Neuronal stem cell (in vitro differentiated cells): ENCODE measurements around the gene LNX1.

ENCODE experiments used
- DNase-seq: peaks from one replicate; pipeline ENCODE4 v3.0.0-alpha.2; 2013; ENCODE audit warnings: low spot score
- H2AFZ ChIP-seq: one replicate; pipeline ENCODE4 v1.6.1; 2013; ENCODE audit warnings: mild to moderate bottlenecking, low read length, inconsistent platforms
- H2AK5ac ChIP-seq: 2 replicates; pipeline ENCODE4 v1.6.1; 2013; ENCODE audit warnings: low read depth, mild to moderate bottlenecking, inconsistent platforms, low read length, moderate library complexity, mixed read lengths
- H2BK120ac ChIP-seq: 2 replicates; pipeline ENCODE4 v1.6.1; 2013; ENCODE audit warnings: low read depth, mild to moderate bottlenecking, inconsistent platforms, low read length, moderate library complexity, mixed read lengths
- H2BK12ac ChIP-seq: one replicate; pipeline ENCODE4 v1.6.1; 2013; ENCODE audit warnings: low read length, inconsistent platforms
- H2BK15ac ChIP-seq: 2 replicates; pipeline ENCODE4 v1.6.1; 2013; ENCODE audit warnings: mild to moderate bottlenecking, low read length, inconsistent platforms, mixed read lengths
- H2BK5ac ChIP-seq: one replicate; pipeline ENCODE4 v1.6.1; 2013; ENCODE audit warnings: inconsistent platforms, mild to moderate bottlenecking, low read length, moderate library complexity
- H3K14ac ChIP-seq: one replicate; pipeline ENCODE4 v1.6.1; 2013; ENCODE audit warnings: low read length, inconsistent platforms
- H3K18ac ChIP-seq: 2 replicates; pipeline ENCODE4 v1.6.1; 2013; ENCODE audit warnings: low read length, inconsistent platforms
- H3K23ac ChIP-seq: 2 replicates; pipeline ENCODE4 v1.6.1; 2013; ENCODE audit warnings: low read depth, mild to moderate bottlenecking, mixed read lengths, low read length, inconsistent platforms; ENCODE audit not compliant: poor library complexity
- H3K27ac ChIP-seq: replicated peaks from 3 replicates; pipeline ENCODE4 v1.5.1; 2013; ENCODE audit warnings: low read length, inconsistent platforms
- H3K27me3 ChIP-seq, 3 experiments: 2 replicates each; pipeline ENCODE4 v1.6.1; 2013; ENCODE audit warnings: low read length in 3 of 3, mild to moderate bottlenecking in 2 of 3, inconsistent platforms in 1 of 3, low read depth in 1 of 3, mixed read lengths in 1 of 3, moderate library complexity in 1 of 3; ENCODE audit not compliant: control insufficient read depth in 3 of 3, insufficient read depth in 3 of 3
- H3K36me3 ChIP-seq, 2 donors: replicated peaks in 1 of 2; 2 replicates each; pipeline ENCODE4 v1.6.1; 2013; ENCODE audit warnings: low read length in 2 of 2; ENCODE audit not compliant: control insufficient read depth in 2 of 2, insufficient read depth in 2 of 2
- H3K4ac ChIP-seq: 2 replicates; pipeline ENCODE4 v1.6.1; 2013; ENCODE audit warnings: inconsistent platforms, mild to moderate bottlenecking, low read length, moderate library complexity
- H3K4me1 ChIP-seq, 2 donors: 1 replicate in 1 of 2; 2 replicates in 1 of 2; pipeline ENCODE4 v1.6.1; 2013; ENCODE audit warnings: low read length in 2 of 2, low read depth in 1 of 2; ENCODE audit not compliant: control insufficient read depth in 2 of 2, insufficient read depth in 1 of 2
- H3K4me2 ChIP-seq: one replicate; pipeline ENCODE4 v1.6.1; 2013; ENCODE audit warnings: mild to moderate bottlenecking, low read length, inconsistent platforms; ENCODE audit not compliant: insufficient read depth, poor library complexity, severe bottlenecking
- H3K4me3 ChIP-seq, 2 donors: 2 replicates each; pipeline ENCODE4 v1.5.1; 2013; ENCODE audit warnings: low read length in 2 of 2, mild to moderate bottlenecking in 2 of 2, inconsistent platforms in 1 of 2, moderate library complexity in 1 of 2
- H3K79me1 ChIP-seq: one replicate; pipeline ENCODE4 v1.6.1; 2013; ENCODE audit warnings: low read depth, mild to moderate bottlenecking, inconsistent platforms, low read length, moderate library complexity
- H3K9ac ChIP-seq: one replicate; pipeline ENCODE4 v1.6.1; 2013; ENCODE audit warnings: mild to moderate bottlenecking, low read depth, low read length, inconsistent platforms; ENCODE audit not compliant: poor library complexity
- H3K9me3 ChIP-seq, 2 donors: replicated peaks in 1 of 2; 2 replicates each; pipeline versions ENCODE3 to v1.6.1; 2013; ENCODE audit warnings: low read length in 2 of 2, mild to moderate bottlenecking in 2 of 2, inconsistent platforms in 1 of 2, low read depth in 1 of 2, mixed read lengths in 1 of 2, moderate library complexity in 1 of 2; ENCODE audit not compliant: control insufficient read depth in 2 of 2, insufficient read depth in 1 of 2
- H4K8ac ChIP-seq: one replicate; pipeline ENCODE4 v1.6.1; 2013; ENCODE audit warnings: low read depth, mild to moderate bottlenecking, inconsistent platforms, low read length, moderate library complexity
- H4K91ac ChIP-seq: one replicate; pipeline ENCODE4 v1.6.1; 2013; ENCODE audit warnings: low read length, low read depth, mild to moderate bottlenecking, inconsistent platforms; ENCODE audit not compliant: poor library complexity
- WGBS, 2 donors: extraction: QIAGEN DNeasy Blood & Tissue Kit; methylation state at CpG; one replicate each; pipeline ENCODE4 v1.1.7; 2013; ENCODE audit warnings: missing lambda C conversion rate in 2 of 2, mixed read lengths in 1 of 2; ENCODE audit not compliant: insufficient read length in 2 of 2, insufficient replicate concordance in 1 of 2; ENCODE audit errors: extremely low coverage in 2 of 2; 5-methylcytosine and 5-hydroxymethylcytosine counted together

Gene LNX1

DNA sequence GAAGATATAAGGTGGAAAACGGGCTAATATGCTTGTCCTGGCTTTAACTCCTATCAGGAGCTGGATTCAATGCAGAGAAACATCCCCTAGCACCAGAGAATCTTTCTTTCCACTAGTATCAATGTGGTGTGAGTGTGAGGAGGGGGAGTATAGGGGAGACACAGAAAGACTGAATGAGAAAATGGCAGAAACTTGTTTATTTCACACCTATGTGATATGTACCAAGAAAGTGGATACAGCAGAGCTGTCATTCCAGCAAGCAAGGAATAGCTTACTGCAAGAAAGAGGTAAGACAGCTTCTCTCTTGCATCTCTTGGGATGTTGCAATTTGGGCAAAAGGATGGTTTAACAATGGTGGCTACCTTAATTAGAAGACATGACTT lies 105.6 kb downstream of the LNX1 start:
- Histone ChIP-seq H2BK15ac (no peak overlapping the region), H3K4me1 (no peaks in the 10 kb centered on the region), H3K9me3 (no peaks in the 10 kb centered on the region), H2AFZ (no peak overlapping the region), H4K8ac (no peak overlapping the region), H3K27ac (no peak overlapping the region), H2BK120ac (no peak overlapping the region), H3K36me3 (no peaks in the 10 kb centered on the region), H3K4me2 (no peak overlapping the region), H2AK5ac (no peak overlapping the region), H3K4me3 (no peak overlapping the region), H3K14ac (no peak overlapping the region), H3K23ac (no peak overlapping the region), H3K18ac (no peak overlapping the region), H3K4ac (no peak overlapping the region), H3K27me3 (no peaks in the 10 kb centered on the region), H2BK12ac (no peak overlapping the region), H2BK5ac (no peak overlapping the region), H4K91ac (no peak overlapping the region), H3K9ac (no peak overlapping the region), H3K79me1 (no peaks in the 10 kb centered on the region)
- no peak for DNase-seq
- no CpG with 5 or more reads among the region's 1 CpG for WGBS, 2 donors

DNA sequence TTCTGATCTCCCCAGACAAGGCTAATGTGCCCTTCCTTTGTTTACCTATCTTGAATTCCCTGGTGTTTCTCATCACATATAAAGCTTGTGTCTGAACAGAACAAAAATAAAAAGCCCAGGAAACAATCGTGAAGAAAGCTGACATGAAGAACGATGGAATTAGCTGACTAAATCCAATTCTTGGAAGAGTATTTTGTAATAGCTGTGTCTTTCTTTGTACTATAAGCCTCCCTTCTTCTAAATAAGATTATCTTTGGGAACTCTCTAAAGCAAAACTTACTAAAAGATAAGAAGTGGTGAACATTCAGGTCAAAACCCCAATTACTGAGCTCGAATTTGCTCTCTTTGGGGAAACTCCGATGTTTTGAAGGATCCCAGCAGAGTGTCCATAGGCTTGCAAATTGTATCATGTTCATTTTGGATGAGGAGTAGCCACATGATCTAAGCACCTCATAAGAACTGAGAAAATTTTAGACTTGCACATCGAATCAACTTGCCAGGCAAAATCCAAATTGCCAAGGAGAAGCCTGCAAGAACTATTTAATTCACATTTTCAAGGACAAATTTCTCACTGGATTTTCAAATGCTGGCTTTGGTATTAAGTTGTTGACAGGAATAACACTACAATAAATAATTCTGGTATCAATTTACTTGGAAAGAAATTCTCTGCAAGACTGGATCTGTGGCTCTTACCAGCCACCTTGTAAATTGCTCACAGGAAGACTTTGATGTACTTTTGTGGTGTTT lies 106.2 kb downstream of the LNX1 start:
- H3K18ac ChIP-seq: no peak overlapping the region
- DNase-seq: no peak
- no peak overlapping the region for H3K14ac ChIP-seq
- no peak overlapping the region for H3K4me2 ChIP-seq
- no peak overlapping the region for H2BK12ac ChIP-seq
- no peak overlapping the region for H3K27ac ChIP-seq
- no peaks in the 10 kb centered on the region for H3K9me3 ChIP-seq
- H2BK15ac ChIP-seq: no peak overlapping the region
- H2BK5ac ChIP-seq: no peak overlapping the region
- no peak overlapping the region for H4K91ac ChIP-seq
- WGBS, 2 donors: no CpG with 5 or more reads among the region's 5 CpGs
- H2AK5ac ChIP-seq: no peak overlapping the region
- no peak overlapping the region for H4K8ac ChIP-seq
- H3K4me1 ChIP-seq: no peaks in the 10 kb centered on the region
- H3K4me3 ChIP-seq: no peak overlapping the region
- no peak overlapping the region for H3K4ac ChIP-seq
- no peak overlapping the region for H2BK120ac ChIP-seq
- no peak overlapping the region for H3K23ac ChIP-seq
- no peaks in the 10 kb centered on the region for H3K36me3 ChIP-seq
- no peaks in the 10 kb centered on the region for H3K79me1 ChIP-seq
- no peaks in the 10 kb centered on the region for H3K27me3 ChIP-seq
- H3K9ac ChIP-seq: no peak overlapping the region
- no peak overlapping the region for H2AFZ ChIP-seq

DNA sequence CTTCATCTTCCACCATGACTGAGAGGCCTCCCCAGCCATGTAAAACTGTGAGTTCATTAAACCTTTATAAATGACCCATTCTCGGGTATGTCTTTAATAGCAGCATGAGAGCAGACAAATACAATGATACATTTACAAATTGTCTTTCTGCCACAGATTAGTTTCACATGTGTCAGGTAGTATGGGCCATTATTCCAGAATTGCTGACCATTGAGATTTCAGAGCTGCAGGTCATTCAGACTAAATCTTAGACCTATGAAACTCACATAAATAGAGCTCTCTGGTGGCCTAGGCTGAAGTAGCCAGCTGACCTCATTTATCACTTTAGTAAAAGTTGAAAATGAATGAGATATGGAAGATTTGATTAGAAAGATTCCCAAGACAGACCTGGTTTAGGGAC lies 108.0 kb downstream of the LNX1 start:
- H2BK120ac ChIP-seq: no peak overlapping the region
- no peak overlapping the region for H3K4ac ChIP-seq
- no peak overlapping the region for H3K27ac ChIP-seq
- no peak overlapping the region for H2BK5ac ChIP-seq
- H3K23ac ChIP-seq: no peak overlapping the region
- H3K4me3 ChIP-seq: no peak overlapping the region
- no CpG with 5 or more reads among the region's 1 CpG for WGBS, 2 donors
- H3K4me1 ChIP-seq: no peaks in the 10 kb centered on the region
- no peak overlapping the region for H3K4me2 ChIP-seq
- H4K91ac ChIP-seq: no peak overlapping the region
- no peaks in the 10 kb centered on the region for H3K79me1 ChIP-seq
- no peak overlapping the region for H3K9ac ChIP-seq
- no peak overlapping the region for H4K8ac ChIP-seq
- no peak overlapping the region for H3K18ac ChIP-seq
- no peaks in the 10 kb centered on the region for H3K36me3 ChIP-seq
- no peaks in the 10 kb centered on the region for H3K9me3 ChIP-seq
- no peak overlapping the region for H2AK5ac ChIP-seq
- H2AFZ ChIP-seq: no peak overlapping the region
- no peak overlapping the region for H2BK12ac ChIP-seq
- no peak for DNase-seq
- no peak overlapping the region for H3K14ac ChIP-seq
- no peaks in the 10 kb centered on the region for H3K27me3 ChIP-seq
- H2BK15ac ChIP-seq: no peak overlapping the region

DNA sequence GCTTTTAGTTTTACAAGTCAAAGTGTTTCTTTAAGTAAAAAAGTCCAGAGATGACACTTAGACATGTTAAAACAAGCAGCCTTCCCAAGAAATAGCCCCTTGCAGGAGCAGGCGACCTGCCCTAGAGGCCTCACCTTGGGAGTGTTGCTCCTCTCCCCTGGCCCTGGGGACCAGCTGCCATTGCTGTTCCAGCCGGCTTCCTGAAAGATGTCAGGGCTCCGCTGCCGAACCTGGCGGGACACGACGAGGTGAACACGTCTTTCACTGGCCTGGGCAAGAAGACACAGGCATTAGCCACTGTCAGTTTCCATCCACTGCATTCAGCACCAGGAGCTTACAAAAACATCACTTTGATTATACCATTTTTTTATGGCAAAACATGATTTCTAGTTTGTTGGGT lies 109.7 kb downstream of the LNX1 start:
- H2AK5ac ChIP-seq: no peak overlapping the region
- H2AFZ ChIP-seq: no peak overlapping the region
- H3K4ac ChIP-seq: no peak overlapping the region
- no peak overlapping the region for H4K91ac ChIP-seq
- H3K27ac ChIP-seq: no peak overlapping the region
- no peak overlapping the region for H2BK15ac ChIP-seq
- no peak overlapping the region for H2BK12ac ChIP-seq
- no peak overlapping the region for H2BK5ac ChIP-seq
- no peak overlapping the region for H3K4me2 ChIP-seq
- no peak overlapping the region for H3K18ac ChIP-seq
- H3K23ac ChIP-seq: no peak overlapping the region
- H3K4me3 ChIP-seq: no peak overlapping the region
- no peaks in the 10 kb centered on the region for H3K79me1 ChIP-seq
- H3K9ac ChIP-seq: no peak overlapping the region
- H4K8ac ChIP-seq: no peak overlapping the region
- H2BK120ac ChIP-seq: no peak overlapping the region
- no peak overlapping the region for H3K14ac ChIP-seq
- H3K27me3 ChIP-seq: no peaks in the 10 kb centered on the region
- DNase-seq: no peak
- H3K36me3 ChIP-seq: no peaks in the 10 kb centered on the region
- no peaks in the 10 kb centered on the region for H3K9me3 ChIP-seq
- no CpG with 5 or more reads among the region's 8 CpGs for WGBS, 2 donors
- peaks cover 0 to 7% of the 10 kb centered on the region in 2 donors for H3K4me1 ChIP-seq
